Stimulated activated CD4-positive, alpha-beta T cell treated with anti-CD3 and anti-CD28 coated beads, Interleukin-12 subunit alpha, Interleukin-12 subunit beta, amount 100 ng/mL, for 4 hours (primary cell): Measurements from ENCODE around the gene TENT4B.
"Not testable (repeated sequence)": the region's sequence is repeated elsewhere in the genome, so short reads cannot be mapped to it uniquely, and the experiment has no call there.

Experiments
- DNase-seq: peaks from one replicate; pipeline ENCODE4 v3.0.0-alpha.2; 2020

TENT4B gene

DNA sequence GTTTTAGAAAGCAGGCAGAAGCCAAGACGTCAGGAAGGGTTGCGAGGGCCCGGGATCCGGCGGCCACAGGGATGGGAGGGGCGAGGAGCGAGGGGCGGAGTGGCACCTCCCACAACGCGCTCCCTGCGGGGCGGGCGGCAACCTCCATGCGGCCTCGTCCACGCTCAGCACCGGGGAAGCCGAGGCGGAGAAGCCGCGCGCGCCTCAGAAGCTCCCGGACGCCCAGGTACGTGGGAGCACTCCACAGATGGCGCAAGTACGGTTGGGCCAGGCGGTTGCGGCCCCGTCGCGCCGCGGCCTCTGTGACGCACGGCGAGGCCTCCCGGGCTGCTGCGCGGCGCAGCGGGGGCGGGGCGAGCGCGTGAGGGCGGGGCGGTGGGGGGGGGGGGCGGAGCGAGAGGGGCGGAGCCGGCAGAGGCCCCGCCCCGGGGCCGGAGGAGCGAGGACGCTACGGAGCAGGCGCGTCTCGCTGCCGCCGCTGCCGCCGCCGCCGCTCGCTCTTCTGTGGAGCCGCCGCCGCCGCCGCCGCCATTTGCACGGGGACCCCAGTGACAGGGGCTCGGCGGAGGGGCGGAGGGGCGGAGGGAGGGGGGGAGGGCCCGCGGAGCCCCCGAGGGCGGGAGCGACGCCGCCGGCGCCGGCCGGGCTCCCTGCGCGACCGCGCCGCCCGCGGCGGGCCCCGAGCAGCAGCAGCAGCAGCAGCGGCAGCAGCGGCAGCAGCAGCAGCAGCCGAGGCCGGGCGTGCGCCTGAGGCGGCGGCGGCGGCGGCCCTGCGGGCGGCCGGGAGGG, at the start of gene TENT4B:
Gene TENT4B (plus strand): TSS at position 500 of the 789 bp plus-strand sequence. CDS start 316 bp downstream, outside the sequence.
- peak; percentile 84 for DNase-seq

DNA sequence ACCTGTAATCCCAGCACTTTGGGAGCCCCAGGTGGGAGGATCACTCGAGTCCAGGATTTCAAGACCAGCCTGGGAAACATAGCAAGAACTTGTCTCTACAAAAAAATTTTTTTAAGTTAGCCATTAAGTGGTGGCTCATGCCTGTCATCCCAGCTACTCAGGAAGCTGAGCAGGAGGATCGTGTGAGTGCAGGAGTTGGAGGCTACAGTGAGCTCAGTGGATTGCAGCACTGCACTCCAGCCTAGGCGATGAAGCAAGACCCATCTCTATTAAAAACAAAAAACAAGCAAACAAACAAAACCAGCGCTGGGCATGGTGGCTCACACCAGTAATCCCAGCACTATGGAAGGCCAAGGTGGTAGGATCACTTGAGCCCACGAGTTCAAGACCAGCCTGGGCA, 49.3 kb upstream of the TENT4B start:
- DNase-seq = no peak

DNA sequence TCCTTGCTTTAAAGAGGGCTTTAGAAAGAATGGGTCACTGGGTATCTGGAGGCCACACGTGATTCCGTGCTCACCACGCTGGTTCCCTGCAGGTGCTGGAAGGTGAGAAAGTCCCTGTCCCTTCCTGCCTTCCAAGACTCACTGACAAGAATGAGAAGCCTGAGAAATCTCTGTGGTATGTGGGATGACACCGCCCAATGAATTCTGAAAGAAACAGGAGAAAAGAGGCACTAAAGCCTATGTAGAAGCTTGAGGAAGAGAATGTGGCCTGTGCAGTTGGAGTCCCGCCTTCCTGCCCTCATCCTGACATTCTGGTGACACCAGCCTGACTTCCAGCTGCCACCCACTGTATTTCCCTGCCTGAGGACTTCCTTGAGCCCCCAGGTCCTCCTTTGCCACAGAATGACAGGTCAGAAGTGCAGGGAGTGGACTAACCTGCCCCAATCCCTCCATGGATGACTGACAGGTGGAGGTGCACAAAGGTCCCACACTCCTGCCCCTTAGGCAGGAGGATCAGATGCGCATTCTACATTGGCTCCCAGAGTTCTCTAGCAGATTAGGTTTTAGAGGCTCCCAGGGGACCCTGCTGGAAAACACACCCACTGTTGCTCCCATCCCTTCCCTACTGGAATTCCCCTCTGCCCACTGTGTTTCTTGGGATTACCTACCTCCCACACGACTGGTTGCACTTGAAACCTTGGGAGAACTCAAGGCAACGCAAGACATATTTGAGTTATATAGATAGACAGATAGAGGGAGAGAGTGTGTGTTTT, 38.6 kb upstream of the TENT4B start:
- no peak for DNase-seq

DNA sequence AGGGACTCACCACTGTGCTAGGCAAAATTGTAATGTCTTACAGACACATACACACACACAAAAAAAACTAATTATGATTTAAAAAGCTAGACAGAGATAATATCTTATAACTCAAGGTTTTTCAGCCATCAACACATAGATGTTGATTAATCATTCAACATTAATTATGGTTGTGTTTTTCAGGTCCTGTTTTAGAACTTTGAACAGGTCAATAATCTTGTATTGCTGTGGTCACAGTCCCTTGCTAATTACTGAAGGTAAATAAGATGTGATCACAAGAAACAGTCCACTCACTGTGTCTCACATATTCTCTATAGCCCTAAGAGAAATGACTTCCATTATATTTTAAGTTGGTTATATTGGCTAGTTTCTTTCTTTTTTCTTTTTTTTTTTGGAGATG, 32.4 kb upstream of the TENT4B start:
- no peak for DNase-seq

DNA sequence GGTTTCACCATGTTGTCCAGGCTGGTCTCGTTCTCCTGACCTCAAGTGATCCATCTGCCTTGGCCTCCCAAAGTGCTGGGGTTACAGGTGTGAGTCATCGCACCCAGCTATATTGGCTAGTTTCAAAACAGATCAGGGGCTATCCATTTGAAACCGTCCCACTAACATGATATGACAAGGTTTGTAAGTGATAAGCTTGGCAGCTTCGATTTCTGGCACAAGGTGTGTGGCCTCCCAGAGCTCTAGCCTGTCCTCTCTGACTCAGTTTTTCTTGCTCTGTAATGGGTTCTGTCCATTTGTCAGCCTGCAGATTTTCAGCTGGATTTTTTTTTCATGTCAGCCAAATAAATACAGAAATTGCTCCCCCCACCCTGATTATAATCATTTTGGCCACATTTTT, 31.8 kb upstream of the TENT4B start:
- DNase-seq = no peak

DNA sequence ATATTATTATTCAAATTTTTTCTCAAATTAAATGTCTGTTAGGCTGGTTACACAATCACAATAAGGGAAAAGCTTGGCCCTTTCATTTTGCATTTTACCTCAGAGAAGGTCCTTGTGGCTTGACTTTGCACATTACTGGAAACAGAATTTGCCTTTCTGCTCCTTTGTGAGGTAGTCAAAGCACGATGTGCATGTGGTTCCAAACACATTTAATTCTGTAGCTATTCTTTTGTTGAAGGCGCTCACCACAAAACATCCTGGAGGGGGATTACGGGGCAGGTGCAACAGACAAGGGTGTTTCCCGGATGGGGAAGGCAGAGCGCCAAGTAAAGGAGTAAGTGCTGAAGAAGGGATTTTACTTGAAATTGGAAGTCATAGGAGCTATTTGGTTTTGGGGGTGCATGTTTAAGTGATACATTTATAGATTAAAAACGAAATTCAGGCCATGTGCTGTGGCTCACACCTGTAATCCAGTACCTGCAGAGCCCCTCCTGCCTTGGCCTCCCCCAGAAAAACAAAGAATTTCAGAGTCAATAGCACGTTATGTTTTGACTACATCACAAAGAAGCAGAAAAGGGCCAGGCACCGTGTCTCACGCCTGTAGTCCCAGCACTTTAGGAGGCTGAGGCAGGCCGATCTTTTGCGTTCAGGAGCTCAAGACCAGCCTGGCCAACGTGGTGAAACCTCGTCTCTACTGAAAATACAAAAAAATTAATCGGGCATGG, 31.2 kb upstream of the TENT4B start:
- DNase-seq = no peak

DNA sequence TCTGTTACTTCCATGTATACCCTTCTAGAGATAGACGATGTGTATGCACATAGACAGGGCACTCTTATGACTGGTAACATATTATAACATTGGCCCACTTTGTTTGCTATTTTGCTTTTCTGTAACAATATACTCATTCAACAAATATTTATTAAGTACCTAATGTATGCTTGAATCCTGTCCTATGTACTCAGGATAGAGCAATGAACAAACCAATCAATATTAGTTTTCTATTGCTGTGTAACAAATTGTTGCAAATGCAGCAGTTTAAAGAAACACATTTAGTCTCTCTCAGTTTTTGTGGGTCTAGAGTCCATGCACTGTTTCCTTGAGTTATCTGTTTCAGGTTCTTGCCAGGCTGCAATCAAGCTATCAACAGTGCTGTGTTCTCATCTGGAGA, 29.7 kb upstream of the TENT4B start:
- no peak for DNase-seq

DNA sequence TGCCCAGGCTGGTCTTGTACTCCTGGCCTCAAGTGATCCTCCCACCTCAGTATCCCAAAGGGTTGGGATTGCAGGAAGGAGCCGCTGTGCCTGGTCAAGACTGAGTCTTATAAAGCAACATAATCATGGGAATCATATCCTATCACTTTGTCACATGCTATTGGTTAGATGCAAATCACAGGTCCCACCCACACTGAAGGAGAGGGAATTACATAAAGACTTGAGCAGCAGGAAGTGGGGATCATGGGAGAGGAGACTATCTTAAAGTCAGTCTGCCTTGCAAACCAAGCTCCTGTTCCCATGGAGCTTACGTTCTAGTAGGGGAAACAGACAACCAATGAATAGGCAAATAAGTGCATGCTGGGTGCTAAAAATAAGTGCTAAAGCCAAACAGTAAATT, 28.3 kb upstream of the TENT4B start:
- no peak for DNase-seq

DNA sequence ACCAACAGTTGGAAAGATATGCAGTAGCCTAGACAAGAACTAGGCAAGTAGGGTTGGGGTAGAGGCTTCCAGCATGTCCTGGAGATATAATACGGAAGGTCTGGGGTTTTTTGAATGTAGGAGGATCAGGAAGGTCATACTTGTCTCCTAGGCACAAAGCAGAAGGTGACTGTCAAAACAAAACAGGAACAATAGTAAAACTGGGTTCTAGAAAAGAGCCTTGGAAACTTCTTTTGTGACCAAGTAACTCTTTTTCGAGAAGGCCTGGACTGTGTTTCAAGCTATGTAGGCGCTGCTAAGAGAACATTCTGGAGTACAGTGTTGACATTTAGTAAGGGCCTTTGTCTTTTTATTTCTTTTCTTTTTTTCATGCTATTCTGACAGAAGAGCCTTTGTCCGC, 26.9 kb upstream of the TENT4B start:
- DNase-seq = no peak

DNA sequence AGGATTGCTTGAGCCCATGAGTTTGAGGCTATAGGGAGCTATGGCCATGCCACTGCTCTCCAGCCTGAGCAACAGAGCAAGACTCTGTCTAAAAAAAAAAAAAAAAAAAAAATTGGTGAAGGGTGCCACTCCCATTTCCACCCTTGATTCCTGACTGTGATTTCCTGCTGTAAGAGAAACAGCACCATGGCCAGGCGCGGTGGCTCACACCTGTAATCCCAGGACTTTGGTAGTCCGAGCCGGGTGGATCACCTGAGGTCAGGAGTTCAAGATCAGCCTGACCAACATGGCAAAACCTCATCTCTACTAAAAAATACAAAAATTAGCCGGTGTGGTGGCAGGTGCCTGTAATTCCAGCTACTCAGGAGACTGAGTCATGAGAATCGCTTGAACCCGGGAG, 20.5 kb upstream of the TENT4B start:
- not testable (repeated sequence) for DNase-seq

DNA sequence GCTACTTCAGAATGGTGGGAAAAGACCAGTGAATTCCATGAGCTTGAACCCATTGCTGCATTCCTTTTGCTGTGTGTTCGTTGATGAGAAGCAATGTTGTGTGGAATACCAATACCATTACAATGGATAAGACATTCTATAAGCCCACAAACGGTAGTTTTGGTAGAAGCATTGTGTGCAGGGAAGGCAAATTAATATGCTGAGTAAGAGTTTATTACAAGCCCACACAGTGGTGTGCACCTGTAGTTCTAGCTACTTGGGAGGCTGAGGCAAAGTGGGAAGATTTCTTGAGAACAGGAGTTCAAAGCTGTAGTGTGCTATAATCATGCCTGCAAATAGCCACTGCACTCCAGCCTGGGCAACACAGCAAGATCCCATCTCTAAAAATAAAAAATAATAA, 19.9 kb upstream of the TENT4B start:
- no peak for DNase-seq

DNA sequence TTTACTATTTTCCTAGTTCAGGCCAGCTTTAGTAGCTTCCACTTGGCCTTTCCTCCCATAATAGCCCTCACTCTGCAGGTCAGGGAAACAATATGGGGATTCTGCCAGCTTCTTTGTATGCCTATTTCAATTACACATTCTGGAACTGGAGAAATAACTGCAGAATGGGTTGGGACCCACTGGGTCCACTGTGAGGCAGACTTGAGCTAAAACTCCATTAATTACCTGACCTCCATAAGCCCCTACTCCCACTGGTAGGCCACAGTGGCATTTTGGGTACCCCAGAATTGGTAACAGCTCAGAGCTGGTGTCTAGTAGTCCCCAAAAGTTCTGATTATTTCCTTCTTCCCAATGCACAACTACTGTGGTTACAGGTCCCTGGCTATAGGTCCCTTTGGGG, 16.7 kb upstream of the TENT4B start:
- DNase-seq = no peak

DNA sequence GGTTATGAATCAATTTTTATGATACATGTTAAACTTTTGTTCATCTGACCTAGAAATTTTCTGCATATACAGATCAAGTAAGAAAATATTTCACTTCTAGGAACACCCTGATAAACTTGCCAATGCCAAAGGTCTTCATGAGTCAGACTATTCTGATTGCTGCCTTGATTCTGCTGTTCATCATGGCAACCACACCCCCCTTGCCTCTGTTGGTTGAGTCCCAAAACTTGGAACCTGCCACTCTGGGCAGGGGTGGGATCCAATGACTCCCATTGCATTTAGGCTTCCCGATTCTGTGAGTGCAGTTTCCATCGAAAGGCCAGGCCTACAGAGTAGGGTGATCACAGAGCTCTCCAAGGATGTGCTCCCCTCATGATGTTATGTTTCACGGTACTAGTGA, 15.8 kb upstream of the TENT4B start:
- DNase-seq = no peak

DNA sequence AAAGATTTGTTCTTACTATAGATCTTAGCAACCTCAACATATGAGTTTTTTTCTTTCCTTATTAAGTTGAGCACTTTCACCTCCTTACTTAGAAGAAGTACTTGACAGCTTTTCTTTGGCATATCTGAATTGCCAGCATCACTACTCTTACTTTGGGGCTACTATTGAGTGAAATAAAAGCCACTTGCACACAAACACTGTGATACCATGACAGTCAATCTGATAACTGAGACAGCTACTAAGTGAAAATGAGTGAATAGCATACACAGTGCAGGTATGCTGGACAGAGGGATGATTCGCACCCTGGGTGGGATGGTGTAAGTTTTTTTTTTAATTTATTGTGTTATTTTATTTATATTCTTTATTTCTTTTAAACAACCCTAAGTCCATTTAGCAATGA, 13.5 kb upstream of the TENT4B start:
- no peak for DNase-seq

DNA sequence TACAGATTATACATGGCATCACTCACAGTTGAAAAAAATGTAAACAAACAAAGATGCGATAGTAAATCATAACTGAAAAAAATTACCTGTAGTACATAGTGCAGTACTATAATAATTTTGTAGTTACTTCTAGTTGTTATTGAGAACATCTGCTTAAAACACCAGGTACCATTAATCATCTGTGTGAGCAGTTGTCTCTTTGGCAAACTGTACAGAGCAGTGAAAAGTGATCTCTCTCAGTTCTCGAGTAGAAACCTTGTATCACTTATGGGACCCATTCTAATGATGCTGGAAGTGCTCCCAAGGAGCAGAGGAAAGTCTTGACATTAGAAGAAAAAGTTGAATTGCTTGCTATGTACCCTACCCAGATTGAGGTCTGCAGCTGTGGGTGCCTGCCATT, 8.9 kb upstream of the TENT4B start:
- DNase-seq = no peak

DNA sequence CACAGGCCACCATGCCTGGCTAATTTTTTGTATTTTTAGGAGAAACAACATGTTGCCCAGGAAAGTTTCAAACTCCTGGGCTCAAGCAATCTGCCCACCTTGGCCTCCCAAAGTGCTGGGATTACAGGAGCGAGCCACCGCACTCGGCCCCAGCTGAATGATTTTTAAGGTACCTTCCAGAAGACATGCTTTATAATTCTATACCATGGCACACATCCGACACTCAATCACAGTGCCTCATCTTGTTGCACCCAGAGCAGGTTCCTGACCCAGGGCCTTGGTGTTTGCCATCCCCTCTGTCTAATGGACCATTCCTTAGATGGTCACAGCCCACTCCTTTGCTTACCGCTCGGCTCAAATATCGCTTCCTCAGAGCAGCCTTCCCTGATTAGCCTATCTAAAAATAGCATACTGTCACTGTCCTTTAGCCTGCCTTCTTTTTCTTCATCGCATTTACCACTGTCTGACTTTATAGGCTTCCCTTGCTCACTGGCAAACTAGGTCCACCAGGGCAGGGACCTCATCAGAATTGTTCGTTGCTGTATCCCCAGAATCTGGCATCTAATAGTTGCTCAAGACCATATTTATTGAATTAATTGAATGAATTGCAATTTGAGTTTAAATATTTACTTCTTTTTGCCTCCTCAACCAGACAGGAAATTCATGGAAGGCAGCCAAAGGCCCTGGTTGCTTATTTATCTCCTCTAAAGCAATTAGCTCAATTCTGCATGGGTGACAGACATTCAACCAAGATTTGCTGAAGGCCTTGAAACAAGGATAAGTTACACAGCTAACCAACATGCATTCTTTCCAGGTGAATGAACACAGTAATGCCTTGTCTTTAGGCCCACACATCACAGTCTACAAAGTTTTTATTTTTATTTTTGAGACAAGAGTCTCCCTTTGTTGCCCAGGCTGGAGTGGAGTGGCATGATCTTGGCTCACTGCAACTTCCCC, 6.3 kb upstream of the TENT4B start:
- DNase-seq = no peak

DNA sequence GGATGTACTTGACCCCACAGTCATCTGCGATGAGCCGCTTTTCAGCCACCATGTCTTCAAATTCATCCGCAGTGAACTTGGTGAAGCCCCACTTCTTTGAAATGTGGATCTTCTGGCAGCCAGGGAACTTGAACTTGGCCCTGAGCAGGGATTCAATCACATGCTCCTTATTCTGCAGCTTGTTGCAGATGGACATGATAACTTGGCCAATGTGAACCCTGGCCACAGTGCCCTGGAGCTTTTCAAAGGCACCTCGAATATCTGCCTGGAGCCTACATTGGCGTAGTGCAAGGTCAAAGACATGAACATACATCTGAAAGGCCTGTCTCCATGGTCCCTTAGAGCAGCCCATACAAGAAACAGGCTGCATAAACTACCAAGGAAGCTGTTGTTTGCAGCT, 1.8 kb upstream of the TENT4B start:
- no peak for DNase-seq

DNA sequence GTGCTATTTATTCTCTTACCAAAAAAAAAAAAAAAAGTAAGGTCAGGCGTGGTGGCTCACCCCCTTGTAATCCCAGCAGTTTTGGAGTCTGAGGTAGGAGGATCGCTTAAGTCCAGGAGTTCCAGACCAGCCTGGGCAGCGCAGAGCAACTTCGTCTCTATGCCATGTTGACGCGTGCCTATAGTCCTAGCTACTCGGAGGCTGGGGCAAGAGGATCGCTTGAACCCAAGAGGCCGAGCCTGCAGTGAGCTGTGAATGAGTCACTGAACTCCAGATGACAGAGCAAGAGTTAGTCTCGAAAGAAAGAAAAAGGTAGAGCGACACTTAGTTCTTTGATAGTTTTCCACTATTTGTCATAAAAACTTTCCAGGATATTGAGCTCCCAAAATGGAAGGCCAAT, 1.4 kb upstream of the TENT4B start:
- DNase-seq = peak; percentile 14

DNA sequence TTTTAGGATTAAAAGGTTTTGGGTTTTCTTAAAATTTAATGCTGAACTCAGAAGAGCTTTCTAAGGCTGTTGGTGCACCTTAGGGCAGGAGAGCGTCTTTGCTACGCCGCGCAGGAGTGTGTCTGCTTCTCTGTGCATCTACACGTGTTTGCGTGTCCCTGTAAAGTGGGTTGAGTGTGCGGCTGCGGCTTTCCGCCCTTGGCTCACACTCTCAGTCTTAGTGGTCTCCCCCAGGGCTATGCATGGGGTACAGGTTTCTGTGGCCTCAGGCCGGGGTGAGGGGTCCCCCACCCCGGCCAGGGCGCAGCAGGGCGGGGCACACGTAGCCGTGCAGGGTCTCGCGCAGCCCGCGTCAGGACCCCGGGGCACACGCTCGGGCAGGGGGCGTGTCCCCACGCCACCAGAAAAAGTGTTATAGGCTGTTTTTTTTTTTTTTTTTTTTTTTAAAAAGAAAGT, 727 bp upstream of the TENT4B start:
- DNase-seq = peak; percentile 58

DNA sequence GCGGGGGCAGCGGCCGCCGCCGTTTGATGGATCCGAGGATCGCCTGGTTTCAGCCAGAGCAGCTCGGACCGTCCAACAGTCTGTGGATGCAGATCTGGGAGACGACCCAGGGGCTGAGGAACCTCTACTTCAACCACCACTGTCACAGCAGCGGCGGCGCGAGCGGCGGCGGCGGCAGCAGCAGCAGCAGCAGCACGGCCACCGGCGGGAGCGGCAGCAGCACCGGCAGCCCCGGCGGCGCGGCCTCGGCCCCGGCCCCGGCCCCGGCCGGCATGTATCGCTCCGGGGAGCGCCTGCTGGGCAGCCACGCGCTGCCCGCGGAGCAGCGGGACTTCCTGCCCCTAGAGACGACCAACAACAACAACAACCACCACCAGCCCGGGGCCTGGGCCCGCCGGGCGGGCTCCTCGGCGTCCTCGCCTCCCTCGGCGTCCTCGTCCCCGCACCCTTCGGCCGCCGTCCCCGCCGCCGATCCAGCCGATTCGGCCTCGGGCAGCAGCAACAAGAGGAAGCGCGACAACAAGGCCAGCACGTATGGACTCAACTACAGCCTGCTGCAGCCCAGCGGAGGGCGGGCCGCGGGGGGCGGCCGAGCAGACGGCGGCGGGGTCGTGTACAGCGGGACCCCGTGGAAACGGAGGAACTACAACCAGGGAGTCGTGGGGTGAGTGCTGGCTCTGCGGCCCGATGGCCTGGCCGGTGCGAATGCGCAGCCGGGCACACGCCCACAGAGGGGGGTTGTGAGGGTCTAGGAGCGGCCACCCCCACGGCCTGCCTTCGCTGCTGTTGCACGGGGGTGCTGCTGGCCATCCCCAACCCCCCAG, 702 bp downstream of the TENT4B start:
- peak; percentile 41 for DNase-seq

DNA sequence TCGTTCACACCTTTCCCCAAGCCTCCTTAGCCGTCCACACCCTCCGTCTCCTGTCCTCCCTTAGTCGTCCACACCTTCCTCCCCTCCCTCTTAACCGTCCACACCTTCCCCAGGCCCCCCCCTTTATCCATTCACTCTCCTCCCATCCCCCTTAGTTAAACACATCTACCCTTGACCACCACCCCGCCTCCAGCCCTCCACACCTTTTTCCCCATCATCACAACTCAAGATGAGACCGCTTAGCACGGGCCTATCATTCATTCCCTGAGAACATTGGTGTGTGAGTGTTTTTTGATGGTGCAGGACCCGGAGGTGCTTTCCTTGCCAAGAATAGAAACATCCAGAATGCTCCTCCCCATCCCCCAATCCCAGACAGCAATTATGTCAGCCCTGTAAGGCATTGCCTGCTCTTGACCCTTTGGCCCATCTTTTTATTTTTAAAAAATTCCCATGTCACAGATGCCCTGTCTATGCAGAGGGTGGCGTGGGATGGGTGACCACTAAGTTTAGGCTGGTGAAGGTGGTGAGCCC, 1.4 kb downstream of the TENT4B start:
- no peak for DNase-seq
